HCT116 (cell line): ENCODE measurements around the gene MUC4. TPM values are rescaled to one million over a fixed set of nuclear protein-coding genes. Genes with fewer than 3 reads are reported as not detected.

ENCODE experiments used
- ATAC-seq: fragments of 200-7000 bp; cut with Tn5 transposase; 2 replicates; pipeline ENCODE4 v1.9.1; 2020; ENCODE audit warnings: mild to moderate bottlenecking, moderate library complexity
- BruUV-seq: library from RNA; stranded (reverse); fragments of 400-500 nt; replicated peaks from 2 replicates; lab custom pipeline; 2021; lab: Mats Ljungman, UMichigan
- CTCF ChIA-PET: fragments of 300-600 bp; sonication (Branson Sonifier 250); formaldehyde crosslinking; loops from one replicate; lab custom pipeline; 2021; ENCODE audit warnings: antibody characterized with exemption; lab: Charles Lee
- POLR2A ChIA-PET: fragments of 300-600, 350-600 bp; sonication (Branson Sonifier 250); formaldehyde crosslinking; loops from one replicate; lab custom pipeline; 2021; ENCODE audit warnings: antibody characterized with exemption; lab: Charles Lee
- RAD21 ChIA-PET, 2 experiments: fragments of 300-600 bp; sonication (Branson Sonifier 250); formaldehyde crosslinking; loops; one replicate each; lab custom pipeline; 2023; ENCODE audit warnings: low total read pairs in 2 of 2; ENCODE audit not compliant: uncharacterized antibody in 2 of 2, unreplicated experiment in 2 of 2, low non-redundant PET in 1 of 2; lab: Charles Lee
- DNase-seq: peaks from one replicate; pipeline ENCODE4 v3.0.0-alpha.2; 2010; ENCODE audit warnings: low read depth, low spot score
- H2AFZ ChIP-seq: fragments of 200-600 bp; shearing (Covaris generic), sonication (generic); 2 replicates; pipeline ENCODE4 v1.6.1; 2017; ENCODE audit warnings: low read depth, mixed run types, mixed read lengths, antibody characterized with exemption, low read length; ENCODE audit not compliant: poor library complexity, severe bottlenecking
- H3K27ac ChIP-seq: 2 replicates; pipeline ENCODE4 v1.5.1; 2012; ENCODE audit warnings: low read depth, low read length
- H3K27me3 ChIP-seq: fragments of 200-600 bp; sonication (generic); 2 replicates; pipeline ENCODE4 v1.6.1; 2016; ENCODE audit warnings: mixed run types, low read length, mixed read lengths; ENCODE audit not compliant: insufficient read depth
- H3K36me3 ChIP-seq, 2 experiments: fragments of 200-500 bp in 1 of 2; fragments of 200-600 bp in 1 of 2; sonication (Bioruptor generic) in 1 of 2; sonication (generic) in 1 of 2; 2 replicates each; pipeline versions ENCODE4 v1.5.1 to v1.6.1; 2014 to 2016; ENCODE audit warnings: low read length in 2 of 2, inconsistent platforms in 1 of 2, mixed read lengths in 1 of 2, mixed run types in 1 of 2; ENCODE audit not compliant: insufficient read depth in 2 of 2, control insufficient read depth in 1 of 2
- H3K4me1 ChIP-seq, 2 experiments: fragments of 200-600 bp in 1 of 2; sonication (generic) in 1 of 2; 2 replicates each; pipeline versions ENCODE4 v1.5.1 to v1.6.1; 2012 to 2017; ENCODE audit warnings: low read length in 2 of 2, inconsistent platforms in 1 of 2, mild to moderate bottlenecking in 1 of 2, mixed read lengths in 1 of 2, mixed run types in 1 of 2, moderate library complexity in 1 of 2; ENCODE audit not compliant: insufficient read depth in 2 of 2, control insufficient read depth in 1 of 2
- H3K4me2 ChIP-seq: fragments of 200-600 bp; sonication (generic); 2 replicates; pipeline ENCODE4 v1.6.1; 2017; ENCODE audit warnings: mixed run types, low read length, mixed read lengths
- H3K4me3 ChIP-seq, 2 experiments: fragments of 200-600 bp in 1 of 2; sonication (generic) in 1 of 2; replicated peaks in 1 of 2; 2 replicates each; pipeline ENCODE4 v1.5.1; 2011 to 2016; ENCODE audit warnings: low read length in 2 of 2, control low read depth in 1 of 2, low read depth in 1 of 2, mild to moderate bottlenecking in 1 of 2, mixed read lengths in 1 of 2, mixed run types in 1 of 2
- H3K79me2 ChIP-seq: fragments of 200-600 bp; sonication (generic); 2 replicates; pipeline ENCODE4 v1.6.1; 2017; ENCODE audit warnings: mild to moderate bottlenecking, mixed run types, low read length, moderate library complexity, mixed read lengths; ENCODE audit not compliant: insufficient read depth
- H3K9ac ChIP-seq: fragments of 200-600 bp; sonication (generic); 2 replicates; pipeline ENCODE4 v1.6.1; 2016; ENCODE audit warnings: low read length, mixed read lengths
- H3K9me2 ChIP-seq: fragments of 200-600 bp; sonication (generic), shearing (Covaris generic); 2 replicates; pipeline ENCODE4 v1.6.1; 2017; ENCODE audit warnings: mixed run types, mild to moderate bottlenecking, moderate library complexity; ENCODE audit not compliant: insufficient read depth
- H3K9me3 ChIP-seq, 2 experiments: fragments of 200-500 bp in 1 of 2; fragments of 200-600 bp in 1 of 2; sonication (Bioruptor generic) in 1 of 2; sonication (generic) in 1 of 2; 2 replicates each; pipeline ENCODE4 v1.6.1; 2014 to 2017; ENCODE audit warnings: low read length in 2 of 2, mixed read lengths in 2 of 2, inconsistent platforms in 1 of 2, low read depth in 1 of 2, mild to moderate bottlenecking in 1 of 2, mixed run types in 1 of 2, moderate library complexity in 1 of 2; ENCODE audit not compliant: control insufficient read depth in 1 of 2, insufficient read depth in 1 of 2
- H4K20me1 ChIP-seq: fragments of 200-600 bp; sonication (generic), shearing (Covaris generic); 2 replicates; pipeline ENCODE4 v1.6.1; 2017; ENCODE audit warnings: mixed run types, mild to moderate bottlenecking, moderate library complexity; ENCODE audit not compliant: insufficient read depth
- CBX3 ChIP-seq: IDR thresholded peaks from 2 replicates; pipeline ENCODE4 v1.6.1; 2012; ENCODE audit warnings: low read depth
- CTCF ChIP-seq, 3 experiments: fragments of 200-600 bp in 1 of 3; sonication (generic) in 1 of 3; IDR thresholded peaks in 2 of 3; conservative IDR thresholded peaks in 1 of 3; 2 replicates each; pipeline ENCODE4 v1.5.1; 2012 to 2017; ENCODE audit warnings: low read depth in 2 of 3, low read length in 2 of 3, antibody characterized with exemption in 1 of 3, borderline replicate concordance in 1 of 3, control low read depth in 1 of 3, mild to moderate bottlenecking in 1 of 3, mixed read lengths in 1 of 3, mixed run types in 1 of 3, moderate library complexity in 1 of 3; ENCODE audit not compliant: insufficient read depth in 1 of 3
- EGR1 ChIP-seq: IDR thresholded peaks from 2 replicates; pipeline ENCODE4 v1.6.1; 2012; ENCODE audit warnings: low read depth
- ELF1 ChIP-seq: IDR thresholded peaks from 2 replicates; pipeline ENCODE4 v1.6.1; 2012; ENCODE audit warnings: low read depth, borderline replicate concordance
- EZH2phosphoT487 ChIP-seq: fragments of 200-600 bp; IDR thresholded peaks from 2 replicates; pipeline ENCODE4 v1.6.1; 2018; ENCODE audit warnings: antibody characterized with exemption, borderline replicate concordance
- FOSL1 ChIP-seq: IDR thresholded peaks from 2 replicates; pipeline ENCODE4 v1.6.1; 2012; ENCODE audit warnings: low read depth
- JUND ChIP-seq: IDR thresholded peaks from 2 replicates; pipeline ENCODE4 v1.6.1; 2012
- MAX ChIP-seq: IDR thresholded peaks from 2 replicates; pipeline ENCODE4 v1.6.1; 2012
- POLR2A ChIP-seq: IDR thresholded peaks from 2 replicates; pipeline ENCODE4 v1.7.0; 2011; ENCODE audit warnings: borderline replicate concordance; ENCODE audit not compliant: insufficient read depth, insufficient read length; ENCODE audit errors: extremely low read depth
- RAD21 ChIP-seq: IDR thresholded peaks from 2 replicates; pipeline ENCODE4 v1.6.1; 2012; ENCODE audit warnings: low read depth, mild to moderate bottlenecking
- REST ChIP-seq: IDR thresholded peaks from 2 replicates; pipeline ENCODE4 v1.6.1; 2012; ENCODE audit warnings: low read depth
- SIN3A ChIP-seq: IDR thresholded peaks from 2 replicates; pipeline ENCODE4 v1.6.1; 2012; ENCODE audit warnings: low read depth
- SP1 ChIP-seq: IDR thresholded peaks from 2 replicates; pipeline ENCODE4 v1.6.1; 2012; ENCODE audit warnings: low read depth
- YY1 ChIP-seq: IDR thresholded peaks from 2 replicates; pipeline ENCODE4 v1.6.1; 2011; ENCODE audit warnings: low read length, low read depth, moderate library complexity, mild to moderate bottlenecking; ENCODE audit not compliant: insufficient replicate concordance; ENCODE audit errors: extremely low read depth
- ZBTB33 ChIP-seq: IDR thresholded peaks from 2 replicates; pipeline ENCODE4 v1.6.1; 2011; ENCODE audit warnings: mild to moderate bottlenecking, low read length, moderate library complexity; ENCODE audit not compliant: insufficient replicate concordance; ENCODE audit errors: extremely low read depth
- ZFX ChIP-seq: fragments of 450-650 bp; IDR thresholded peaks from 2 replicates; pipeline ENCODE4 v1.6.1; 2017
- intact Hi-C: fragments of 100-400 bp; cut with micrococcal nuclease; formaldehyde crosslinking; loops from 2 replicates; pipeline ENCODE4 v1.10.0; 2022
- total RNA-seq: library from RNA; stranded (reverse); gene quantifications from one replicate; pipeline ENCODE4 v1.2.1, GENCODE V29; 2021; ENCODE audit not compliant: unreplicated experiment

Gene MUC4
- total RNA-seq, 1 experiment from 2014 or later = 0.64 TPM

- peaks cover 0 to 6% of the 10 kb centered on the region in 2 experiments; a peak in 1 of 4 replicates for H3K4me1 ChIP-seq
- peaks cover 4% of the 10 kb centered on the region; the same call in 1 of the 2 replicates for H3K27me3 ChIP-seq
- no peak overlapping the region for H3K27ac ChIP-seq
- H3K9ac ChIP-seq = no peak overlapping the region
- POLR2A ChIA-PET = no interaction called here
- no peaks in the 10 kb centered on the region for H3K9me3 ChIP-seq
- H4K20me1 ChIP-seq = no peaks in the 10 kb centered on the region
- H3K36me3 ChIP-seq = no peaks in the 10 kb centered on the region
- no peaks in the 10 kb centered on the region for H3K79me2 ChIP-seq
- intact Hi-C loops = no loop called here
- no peak overlapping the region for H3K4me3 ChIP-seq
- no peak overlapping the region for H3K4me2 ChIP-seq
- H3K9me2 ChIP-seq = no peaks in the 10 kb centered on the region
- RAD21 ChIA-PET = no interaction called here
- TF ChIP-seq MAX = no peak
- TF ChIP-seq FOSL1 = no peak
- TF ChIP-seq CTCF (IDR thresholded peaks at IDR 0.05 in 2 of 3, conservative IDR thresholded peaks at IDR 0.05 in 1 of 3; ENCODE audit: borderline replicate concordance in 1 of 3, insufficient read depth in 1 of 3, low read depth in 2 of 3, low read length in 2 of 3) = no peak
- TF ChIP-seq ZFX = no peak
- TF ChIP-seq YY1 = no peak
- no peak for TF ChIP-seq RAD21
- no peak for TF ChIP-seq SIN3A
- TF ChIP-seq REST = no peak
- TF ChIP-seq JUND = no peak
- TF ChIP-seq EZH2phosphoT487 = no peak
- TF ChIP-seq CBX3 = no peak
- TF ChIP-seq SP1 = no peak
- TF ChIP-seq ELF1 = no peak
- no peak for TF ChIP-seq ZBTB33
- no peak for TF ChIP-seq EGR1
- no peak for TF ChIP-seq POLR2A
- no peak overlapping the region for H2AFZ ChIP-seq
- BruUV-seq = no TSS peak
- CTCF ChIA-PET = no interaction called here
- ATAC-seq (no peak), DNase-seq (no peak)
Measured at GRCh38 chr3:195806916-195807231, 4.9 kb downstream of the MUC4 start.
